SK-N-DZ (cell line): Measurements from ENCODE around the gene RBM5.
A peak's percentile ranks its signal among the peaks of the same experiment; 100 is the strongest.

Source experiments
- DNase-seq: peaks from one replicate; pipeline ENCODE4 v3.0.0-alpha.2; 2015; ENCODE audit warnings: low spot score

The RBM5 gene

DNA sequence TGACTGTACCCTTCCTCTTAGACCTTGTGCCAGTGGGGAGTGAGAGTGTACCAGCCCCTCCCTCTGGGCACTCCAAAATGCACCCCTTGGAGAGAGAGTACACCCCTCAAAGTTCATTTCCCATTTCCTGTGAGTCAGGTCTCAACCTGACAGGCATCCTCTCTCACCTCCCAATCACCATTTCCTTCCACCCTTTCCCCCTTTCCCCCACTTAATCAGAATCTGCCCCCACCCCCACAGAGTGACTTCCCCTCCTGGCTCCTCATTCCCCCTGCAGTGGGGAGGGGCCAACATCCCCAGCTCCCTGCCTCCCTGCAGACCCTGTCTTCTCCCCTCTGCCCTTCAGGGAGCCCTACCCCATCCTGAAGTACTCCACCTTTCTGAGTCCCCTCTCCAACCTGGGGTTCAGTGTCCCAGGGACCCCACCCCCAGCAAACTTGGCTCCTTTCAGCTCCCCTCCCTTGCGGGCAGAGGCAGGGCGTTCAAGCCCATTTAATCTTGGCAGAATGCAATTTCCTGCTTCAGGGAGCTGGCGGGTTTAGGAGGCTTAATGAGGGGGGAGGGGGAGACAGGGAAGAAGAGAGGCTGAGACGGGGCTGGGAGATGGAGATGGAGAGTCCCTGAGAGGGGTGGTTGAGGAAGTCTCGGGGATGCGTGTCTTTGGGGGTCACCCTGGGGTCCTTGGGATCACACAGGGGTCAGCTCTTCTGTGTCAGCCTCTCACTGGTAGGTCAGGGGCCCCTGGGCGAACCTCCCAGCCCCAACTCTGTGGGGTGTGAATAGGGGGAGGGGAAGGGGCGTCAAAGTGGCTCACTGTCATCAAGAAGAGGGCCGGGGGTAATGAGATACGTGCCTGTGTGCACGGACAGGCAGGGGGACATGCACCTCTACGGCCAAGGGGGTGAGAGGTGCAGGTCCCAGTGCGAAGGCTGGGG lies 49.8 kb downstream of the RBM5 start:
- no peak for DNase-seq

DNA sequence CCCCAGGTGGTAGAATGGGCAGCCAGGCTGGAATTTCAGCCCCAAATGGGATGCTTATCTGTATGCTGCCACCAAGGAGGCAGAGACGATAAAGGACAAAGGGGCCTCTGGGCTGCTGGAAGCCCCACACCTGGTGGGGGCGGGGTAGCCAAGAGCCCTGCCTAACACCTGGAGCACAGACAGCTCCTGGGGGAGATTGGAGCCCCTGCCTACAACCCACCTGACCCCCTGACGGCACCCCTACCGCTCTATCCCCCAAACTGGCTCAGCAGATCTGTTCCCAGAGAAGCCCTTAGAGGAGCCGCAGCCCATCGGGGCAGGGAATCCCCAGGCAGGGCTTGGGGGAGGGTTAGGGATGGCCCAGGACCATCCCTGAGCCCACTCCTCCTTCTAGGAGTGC lies 50.6 kb downstream of the RBM5 start:
- DNase-seq, result no peak

DNA sequence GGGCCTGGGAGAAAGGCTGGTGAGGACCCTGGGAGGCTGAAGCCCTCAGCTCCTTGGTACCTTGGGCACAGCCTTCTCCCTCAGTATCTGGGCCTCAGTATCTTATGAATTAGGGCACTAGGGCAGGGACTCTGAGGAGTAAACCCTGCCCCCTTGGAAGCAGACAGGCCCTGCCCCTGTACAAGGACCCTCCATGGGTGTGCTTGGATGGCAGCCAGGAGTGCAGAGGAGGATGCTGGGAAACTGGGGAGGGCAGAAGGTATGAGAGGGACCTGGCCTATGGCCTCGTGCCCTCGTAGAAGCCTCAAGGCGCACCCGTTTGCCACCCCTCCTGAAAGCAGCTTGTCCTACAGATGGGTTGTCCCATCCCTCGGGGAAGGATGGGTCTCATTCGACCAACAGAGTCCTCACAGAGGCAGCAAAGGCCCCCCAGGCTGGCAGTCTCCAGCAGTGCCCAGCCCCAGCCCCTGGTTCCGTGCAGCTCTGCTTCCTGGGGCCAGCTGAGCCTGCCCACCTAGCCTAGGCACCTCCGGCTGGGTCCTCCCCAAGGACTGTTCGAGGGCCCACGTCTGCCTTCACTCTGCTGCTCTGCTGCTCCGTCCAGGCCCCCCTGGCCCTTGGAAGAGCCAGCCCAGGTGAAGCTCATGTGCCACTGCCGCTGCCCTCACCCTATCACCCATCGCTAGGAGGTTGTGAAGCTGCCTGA lies 51.2 kb downstream of the RBM5 start:
- DNase-seq, result no peak

DNA sequence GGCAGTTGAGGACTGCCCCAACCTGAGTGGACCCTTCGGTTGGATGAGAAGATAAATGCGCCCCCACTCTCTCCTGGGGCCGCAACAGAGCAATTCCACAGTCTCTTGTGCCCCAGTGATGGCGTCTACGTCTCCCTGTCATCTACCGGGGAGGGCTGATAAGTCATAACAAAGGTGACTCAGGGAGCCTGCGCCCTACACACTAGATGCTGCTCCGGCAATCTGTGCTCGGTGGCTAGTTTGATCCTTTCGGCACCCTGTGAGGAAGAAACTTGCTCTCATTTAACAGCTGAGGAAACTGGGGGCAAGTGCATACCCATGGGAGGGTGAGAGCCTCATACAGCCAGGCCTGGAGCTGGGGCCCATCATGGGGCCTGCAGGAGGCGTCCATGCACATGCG lies 52.3 kb downstream of the RBM5 start:
- no peak for DNase-seq

DNA sequence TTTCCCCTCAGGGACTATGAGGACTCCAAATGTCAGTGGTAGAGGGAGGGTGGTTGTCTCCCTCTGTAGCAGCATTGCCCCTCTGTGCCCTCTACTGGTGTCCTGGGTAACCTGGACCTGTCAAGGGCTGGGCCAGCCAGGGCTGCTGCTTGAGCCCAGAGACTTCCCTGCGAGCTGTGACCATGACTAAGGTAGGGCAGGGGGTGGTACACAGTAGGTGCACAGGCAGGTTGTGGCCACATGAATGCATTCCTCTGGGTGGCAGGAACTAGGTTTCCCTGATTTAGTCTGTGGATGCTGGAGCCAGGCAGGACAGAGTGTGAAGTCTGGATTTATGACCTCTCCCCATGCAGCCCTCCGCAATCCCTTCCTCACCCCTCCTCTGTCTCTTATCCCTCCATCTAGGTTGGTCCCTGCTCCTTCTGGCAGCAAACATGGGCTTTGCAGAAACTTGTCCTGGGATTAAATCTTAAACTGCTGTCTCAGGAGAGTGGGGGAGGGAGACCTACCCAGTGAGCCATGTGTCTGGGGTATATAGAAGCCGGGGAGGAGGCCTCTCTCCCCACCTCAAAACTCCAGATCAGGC lies 57.7 kb downstream of the RBM5 start:
- peak; percentile 60 for DNase-seq

GRCh38 chr3:50147016-50147415 lies 58.3 kb downstream of the RBM5 start:
- no peak for DNase-seq

DNA sequence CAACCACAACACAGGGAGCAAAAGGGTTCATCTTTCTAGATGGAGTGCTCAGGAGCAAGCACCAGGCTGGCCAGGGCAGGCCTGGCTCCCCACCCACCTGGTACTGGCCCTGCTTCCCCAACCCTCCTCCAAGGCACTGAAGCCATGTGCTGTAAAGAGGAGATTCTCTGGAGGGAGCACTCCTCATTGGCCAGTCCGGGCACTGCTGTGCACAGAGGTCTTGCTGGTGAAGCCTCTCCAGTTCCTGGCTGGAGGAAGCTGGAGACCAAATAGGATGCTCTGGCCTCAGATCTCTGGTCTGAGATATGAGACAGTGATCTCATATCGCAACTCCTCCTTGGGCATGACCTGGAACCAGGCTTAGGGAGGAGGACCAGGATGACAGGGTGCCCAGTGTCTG lies 58.7 kb downstream of the RBM5 start:
- DNase-seq, result peak; percentile 61

DNA sequence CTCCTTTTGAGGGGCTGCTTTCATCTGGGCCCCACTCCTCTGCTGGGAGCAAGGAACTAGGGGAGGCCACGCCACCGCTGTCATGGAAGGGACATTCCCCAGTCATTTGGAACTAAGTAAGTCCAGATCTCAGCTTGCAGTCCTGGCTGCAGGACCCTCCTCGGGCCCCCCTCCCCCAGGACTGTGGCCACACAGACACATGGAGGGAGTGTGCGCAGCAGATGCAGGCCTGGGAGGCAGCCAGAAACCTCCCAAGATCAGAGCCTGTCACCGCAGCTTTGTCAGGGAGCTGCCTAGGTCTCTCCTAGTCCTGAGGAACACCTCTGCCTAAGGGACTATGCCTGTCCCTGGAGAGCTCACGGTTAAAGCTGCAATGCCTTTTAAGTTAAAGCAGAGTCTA lies 59.1 kb downstream of the RBM5 start:
- DNase-seq, result peak; percentile 76

GRCh38 chr3:50150404-50150750 lies 61.7 kb downstream of the RBM5 start:
- no peak for DNase-seq

DNA sequence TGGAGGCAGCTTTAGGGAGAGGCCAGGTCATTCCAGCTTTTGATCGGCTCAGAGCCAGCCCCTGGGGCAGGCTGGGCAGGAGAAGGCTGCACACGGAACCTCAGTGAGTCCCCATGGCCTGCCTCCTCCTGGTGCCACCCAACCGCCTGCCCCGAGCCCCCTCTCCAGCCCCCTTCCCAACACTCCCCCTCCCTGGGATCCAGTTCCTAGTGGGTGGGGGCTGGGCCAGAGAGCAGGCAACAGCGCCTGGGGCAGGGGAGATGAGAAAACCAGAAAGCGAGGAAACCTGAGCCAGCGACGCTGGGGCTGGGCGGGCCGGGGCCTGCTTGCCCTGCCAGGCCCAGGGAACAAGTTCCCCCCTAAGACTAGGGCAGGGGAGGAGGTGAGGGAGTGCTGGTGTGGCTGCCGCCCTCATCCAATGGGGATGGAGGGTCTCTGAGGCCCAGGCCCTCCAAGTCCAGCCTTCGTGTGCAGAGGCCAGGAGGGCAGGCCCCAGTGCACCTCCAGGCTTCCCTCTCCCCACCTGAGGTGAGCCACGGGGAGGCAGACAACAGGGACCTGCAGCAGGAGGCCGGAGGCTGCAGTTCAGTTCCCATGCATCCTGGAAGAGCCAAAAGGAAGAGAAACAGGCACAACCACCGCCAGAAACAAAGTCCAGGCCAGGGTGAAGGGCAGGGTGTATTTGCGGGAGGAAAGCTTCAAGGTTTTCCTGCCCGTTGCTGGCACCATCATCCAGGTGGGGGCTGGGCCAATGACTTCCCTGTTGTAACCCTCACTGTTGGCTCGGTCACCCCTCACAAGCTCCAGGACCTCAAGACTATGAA lies 62.4 kb downstream of the RBM5 start:
- peak; percentile 76 for DNase-seq

- no peak for DNase-seq
Measured at GRCh38 chr3:50151728-50152127, 63.0 kb downstream of the RBM5 start.

DNA sequence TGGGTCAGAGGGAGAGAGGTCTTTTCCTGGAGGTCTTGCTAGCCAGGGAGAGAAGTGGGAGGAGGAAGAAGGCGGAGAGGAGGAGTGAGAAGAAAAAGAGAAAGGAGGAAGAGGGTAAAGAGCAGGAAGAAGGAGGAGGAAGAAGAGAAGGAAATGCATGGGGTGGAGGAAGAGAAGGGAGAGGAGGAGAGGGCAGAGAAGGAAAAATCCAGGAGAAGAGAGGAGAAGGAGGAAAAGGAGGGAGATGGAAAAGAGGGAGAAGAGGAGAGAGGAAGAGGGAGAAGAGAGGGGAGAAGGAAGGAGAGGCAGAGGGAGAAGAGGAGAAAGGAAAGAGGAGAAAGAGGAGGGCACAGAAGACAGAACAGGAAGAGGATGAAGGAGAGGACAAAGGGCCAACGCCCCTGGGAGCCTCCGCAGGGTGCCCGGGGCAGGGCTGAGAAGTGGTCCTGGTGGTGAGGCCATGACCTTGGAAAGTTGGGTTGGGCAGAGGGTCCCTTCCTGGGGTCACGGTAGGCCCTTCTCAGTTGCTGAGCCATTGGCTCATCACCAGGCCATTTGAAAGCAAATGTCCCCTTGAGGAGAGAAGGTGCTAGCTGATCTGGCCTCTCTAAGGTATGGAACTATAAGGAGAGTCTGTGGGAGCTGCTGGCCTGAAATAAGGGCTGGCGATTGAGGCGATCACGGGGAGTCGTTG lies 65.2 kb downstream of the RBM5 start:
- DNase-seq, result no peak

GRCh38 chr3:50154476-50154839 lies 65.7 kb downstream of the RBM5 start:
- DNase-seq, result peak; percentile 25

DNA sequence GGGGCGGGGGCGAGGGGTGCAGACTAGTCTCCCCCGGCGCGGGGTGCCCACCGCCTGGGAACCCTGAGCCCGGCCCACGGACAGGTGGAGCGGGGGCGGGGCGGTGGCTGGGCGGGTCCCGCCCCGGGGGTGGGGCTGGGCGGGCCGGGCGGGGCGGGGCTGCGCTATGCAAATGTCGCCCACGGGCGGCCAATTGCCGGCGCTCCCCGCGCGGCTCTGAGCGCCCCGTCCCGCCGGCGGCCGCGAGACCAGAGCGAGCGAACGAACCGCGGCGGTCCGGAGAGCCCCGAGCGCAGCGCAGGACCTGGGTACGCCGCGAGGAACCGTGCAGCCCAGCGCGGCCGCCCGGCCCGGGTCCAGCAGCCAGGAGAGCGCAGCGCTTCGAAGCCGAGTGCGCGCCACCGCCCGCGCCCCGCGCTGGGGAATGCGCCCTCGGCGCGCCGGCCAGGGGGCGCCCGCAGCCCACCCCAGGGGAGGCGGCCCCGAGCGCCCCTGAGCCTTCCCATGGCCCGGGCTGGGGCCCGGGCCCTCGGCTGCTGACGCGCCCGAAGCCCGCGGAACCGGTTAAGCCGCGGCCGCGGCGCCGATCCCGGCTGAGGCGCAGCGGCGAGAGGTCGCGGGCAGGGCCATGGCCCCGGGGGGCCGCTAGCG lies 66.2 kb downstream of the RBM5 start, which contains the start of gene SEMA3F:
SEMA3F (plus strand) TSS at position 485 of the 651 bp plus-strand sequence. CDS start 4,299 bp downstream, outside the sequence.
- DNase-seq, result peak; percentile 43

GRCh38 chr3:50155491-50155878 lies 66.8 kb downstream of the RBM5 start:
- DNase-seq, result no peak

DNA sequence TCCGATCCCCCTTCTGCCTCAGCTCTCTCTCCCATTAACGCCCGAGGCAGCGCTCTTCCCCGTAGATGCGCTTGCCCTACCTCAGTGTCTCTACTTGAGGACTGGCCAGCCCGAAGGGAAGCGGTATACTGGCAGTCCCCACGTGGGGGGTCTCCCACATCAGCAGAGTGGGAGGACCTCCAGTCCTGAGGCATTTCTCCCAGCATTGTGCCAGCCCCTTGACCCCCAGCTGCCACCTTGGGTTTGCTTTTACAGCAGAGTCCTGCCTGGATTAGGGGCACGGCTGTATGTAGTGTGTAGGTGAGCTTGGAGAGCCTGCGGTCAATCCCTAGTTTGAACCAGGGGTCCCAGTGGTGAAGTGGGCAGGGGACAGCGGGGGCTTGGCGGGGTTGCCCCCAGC lies 67.2 kb downstream of the RBM5 start:
- DNase-seq, result peak; percentile 29

DNA sequence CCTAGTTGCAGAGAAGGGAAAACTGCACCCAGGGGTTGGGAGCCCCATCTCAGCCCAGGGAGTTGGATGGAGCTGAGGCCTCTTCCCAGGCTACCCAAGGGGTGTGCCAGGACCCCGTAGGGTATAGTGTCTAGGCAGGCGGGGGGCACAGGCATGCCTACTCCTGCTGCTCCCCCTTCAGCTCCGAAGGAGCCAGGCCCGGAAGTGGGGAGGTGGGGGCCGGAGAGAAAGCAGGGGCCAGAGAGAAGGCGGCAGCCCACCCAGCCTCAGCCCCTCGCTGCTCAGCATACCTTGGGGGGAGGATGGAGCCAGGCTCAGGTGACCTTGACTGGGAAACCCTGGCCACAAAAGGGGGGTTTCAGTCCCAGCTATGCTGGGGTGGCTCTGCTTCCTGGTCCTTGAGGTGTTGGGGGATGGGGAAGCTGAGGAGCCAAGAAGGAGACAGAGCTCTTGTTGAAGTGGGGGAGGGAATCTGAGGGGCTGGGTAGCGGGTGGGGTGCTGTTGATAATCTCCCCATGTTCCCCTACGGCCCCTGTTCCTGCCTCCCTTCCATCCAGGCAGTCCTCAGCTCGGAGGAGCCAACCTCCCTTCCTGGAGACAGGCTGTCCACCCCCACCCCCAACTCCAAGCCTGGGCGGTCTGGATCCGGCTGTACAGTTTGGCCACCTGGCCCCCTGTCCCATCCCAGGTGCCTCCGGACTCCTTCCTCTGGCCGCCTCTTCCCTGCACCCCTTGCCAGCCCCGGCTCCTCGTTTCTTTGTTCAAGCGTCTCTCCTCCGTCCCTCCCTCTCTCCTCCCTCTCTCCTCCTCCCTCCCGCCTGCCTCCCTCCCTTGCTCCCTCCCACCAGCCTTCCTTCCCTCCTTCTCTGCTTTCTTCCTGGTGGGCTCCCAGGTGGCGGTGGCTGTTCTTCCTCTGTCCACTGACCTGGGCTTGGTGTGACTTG lies 68.1 kb downstream of the RBM5 start:
- peak; percentile 23 for DNase-seq

GRCh38 chr3:50157827-50158529 lies 69.3 kb downstream of the RBM5 start:
- DNase-seq, result no peak
